Trophoblast cell (in vitro differentiated cells and primary cell): Measurements from ENCODE around the gene SYT1.

ENCODE experiments used
- DNase-seq, 2 donors: peaks; one replicate each; pipeline ENCODE4 v3.0.0-alpha.2; 2016
- H2AFZ ChIP-seq: 2 replicates; pipeline ENCODE4 v1.6.1; 2013; ENCODE audit warnings: low read length, moderate library complexity, mild to moderate bottlenecking; ENCODE audit not compliant: insufficient read depth, poor library complexity
- H2AK5ac ChIP-seq: 2 replicates; pipeline ENCODE4 v1.6.1; 2013; ENCODE audit warnings: mild to moderate bottlenecking, low read length
- H2BK120ac ChIP-seq: 2 replicates; pipeline ENCODE4 v1.6.1; 2013; ENCODE audit warnings: low read length, mild to moderate bottlenecking, moderate library complexity; ENCODE audit not compliant: insufficient read depth, poor library complexity
- H2BK12ac ChIP-seq: 2 replicates; pipeline ENCODE4 v1.6.1; 2013; ENCODE audit warnings: mild to moderate bottlenecking, low read length, moderate library complexity
- H2BK5ac ChIP-seq: 2 replicates; pipeline ENCODE4 v1.6.1; 2013; ENCODE audit warnings: low read length, low read depth, moderate library complexity, mild to moderate bottlenecking; ENCODE audit not compliant: poor library complexity
- H3K14ac ChIP-seq: 2 replicates; pipeline ENCODE4 v1.6.1; 2013; ENCODE audit warnings: mild to moderate bottlenecking, low read length
- H3K18ac ChIP-seq: 2 replicates; pipeline ENCODE4 v1.6.1; 2013; ENCODE audit warnings: mild to moderate bottlenecking, low read length
- H3K23ac ChIP-seq: 2 replicates; pipeline ENCODE4 v1.6.1; 2013; ENCODE audit warnings: low read length
- H3K27ac ChIP-seq: 2 replicates; pipeline ENCODE4 v1.5.1; 2013; ENCODE audit warnings: low read depth, mild to moderate bottlenecking, inconsistent platforms, low read length, moderate library complexity
- H3K27me3 ChIP-seq: 2 replicates; pipeline ENCODE4 v1.6.1; 2013; ENCODE audit warnings: inconsistent platforms, mild to moderate bottlenecking, low read length, moderate library complexity; ENCODE audit not compliant: insufficient read depth
- H3K36me3 ChIP-seq, 2 experiments: 1 replicate in 1 of 2; 2 replicates in 1 of 2; pipeline ENCODE4 v1.6.1; 2013; ENCODE audit warnings: low read length in 2 of 2, mild to moderate bottlenecking in 2 of 2, moderate library complexity in 1 of 2; ENCODE audit not compliant: insufficient read depth in 2 of 2, control insufficient read depth in 1 of 2
- H3K4ac ChIP-seq: 2 replicates; pipeline ENCODE4 v1.6.1; 2013; ENCODE audit warnings: low read depth, mild to moderate bottlenecking, low read length, moderate library complexity
- H3K4me1 ChIP-seq, 2 experiments: 1 replicate in 1 of 2; 2 replicates in 1 of 2; pipeline ENCODE4 v1.6.1; 2013; ENCODE audit warnings: low read length in 2 of 2, mild to moderate bottlenecking in 2 of 2, moderate library complexity in 1 of 2; ENCODE audit not compliant: insufficient read depth in 2 of 2, control insufficient read depth in 1 of 2
- H3K4me2 ChIP-seq: 2 replicates; pipeline ENCODE4 v1.6.1; 2013; ENCODE audit warnings: inconsistent platforms, mild to moderate bottlenecking, low read length, moderate library complexity
- H3K4me3 ChIP-seq: 2 replicates; pipeline ENCODE4 v1.5.1; 2013; ENCODE audit warnings: mild to moderate bottlenecking, low read depth, low read length, inconsistent platforms
- H3K79me1 ChIP-seq: one replicate; pipeline ENCODE4 v1.6.1; 2013; ENCODE audit warnings: low read length
- H3K79me2 ChIP-seq: 2 replicates; pipeline ENCODE4 v1.6.1; 2013; ENCODE audit warnings: low read length, mild to moderate bottlenecking; ENCODE audit not compliant: control insufficient read depth, insufficient read depth, poor library complexity
- H3K9ac ChIP-seq: 2 replicates; pipeline ENCODE4 v1.6.1; 2013; ENCODE audit warnings: mild to moderate bottlenecking, low read length
- H3K9me3 ChIP-seq: 2 replicates; pipeline ENCODE4 v1.6.1; 2013; ENCODE audit warnings: low read depth, mild to moderate bottlenecking, control low read depth, inconsistent platforms, low read length; ENCODE audit not compliant: insufficient read depth
- H4K12ac ChIP-seq: 2 replicates; pipeline ENCODE4 v1.6.1; 2013; ENCODE audit warnings: low read depth, mild to moderate bottlenecking, low read length, moderate library complexity
- H4K8ac ChIP-seq: 2 replicates; pipeline ENCODE4 v1.6.1; 2013; ENCODE audit warnings: low read depth, mild to moderate bottlenecking, low read length, moderate library complexity
- H4K91ac ChIP-seq: one replicate; pipeline ENCODE4 v1.6.1; 2013; ENCODE audit warnings: low read depth, mild to moderate bottlenecking, low read length, moderate library complexity
- WGBS: extraction: QIAGEN DNeasy Blood & Tissue Kit; methylation state at CpG from one replicate; pipeline ENCODE4 v1.1.7; 2013; ENCODE audit warnings: missing lambda C conversion rate; ENCODE audit not compliant: insufficient read length, insufficient coverage; ENCODE audit errors: extremely low coverage; 5-methylcytosine and 5-hydroxymethylcytosine counted together

SYT1 gene

DNA sequence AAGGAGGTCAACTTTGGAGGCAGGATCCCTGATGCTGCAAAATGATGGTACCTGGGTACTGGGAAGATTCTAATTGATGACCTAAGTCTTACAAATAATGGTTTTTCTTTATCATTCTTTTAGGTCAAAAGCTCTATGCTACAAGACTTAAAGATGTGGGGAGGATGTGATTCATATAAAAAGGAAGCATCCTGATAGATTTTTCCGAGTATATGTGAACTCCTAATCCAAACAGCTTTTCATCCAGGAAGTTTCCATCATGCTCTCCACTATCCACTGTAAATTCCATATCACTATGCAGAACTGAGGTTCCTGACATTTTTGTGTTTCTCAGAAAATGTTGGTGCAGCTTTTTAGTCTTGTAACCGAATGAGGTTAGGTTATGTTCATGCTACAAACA lies 533.0 kb downstream of the SYT1 start:
- H3K4me2 ChIP-seq = no peak overlapping the region
- H2BK12ac ChIP-seq = no peak overlapping the region
- H2AFZ ChIP-seq = no peak overlapping the region
- H3K9ac ChIP-seq = no peak overlapping the region
- H4K91ac ChIP-seq = no peak overlapping the region
- H4K12ac ChIP-seq = no peak overlapping the region
- H2BK120ac ChIP-seq = no peak overlapping the region
- H3K79me1 ChIP-seq = no peaks in the 10 kb centered on the region
- no peak overlapping the region for H3K14ac ChIP-seq
- no peaks in the 10 kb centered on the region for H3K9me3 ChIP-seq
- H3K27me3 ChIP-seq = no peaks in the 10 kb centered on the region
- no peak overlapping the region for H3K27ac ChIP-seq
- no peak overlapping the region for H2BK5ac ChIP-seq
- H3K18ac ChIP-seq = no peak overlapping the region
- H3K4ac ChIP-seq = no peak overlapping the region
- no peak overlapping the region for H2AK5ac ChIP-seq
- no peaks in the 10 kb centered on the region for H3K79me2 ChIP-seq
- no peak overlapping the region for H3K23ac ChIP-seq
- no peaks in the 10 kb centered on the region for H3K4me1 ChIP-seq
- H3K36me3 ChIP-seq = no peaks in the 10 kb centered on the region
- no CpG with 5 or more reads among the region's 2 CpGs for WGBS
- no peak overlapping the region for H4K8ac ChIP-seq
- no peak overlapping the region for H3K4me3 ChIP-seq
- DNase-seq = no peak

DNA sequence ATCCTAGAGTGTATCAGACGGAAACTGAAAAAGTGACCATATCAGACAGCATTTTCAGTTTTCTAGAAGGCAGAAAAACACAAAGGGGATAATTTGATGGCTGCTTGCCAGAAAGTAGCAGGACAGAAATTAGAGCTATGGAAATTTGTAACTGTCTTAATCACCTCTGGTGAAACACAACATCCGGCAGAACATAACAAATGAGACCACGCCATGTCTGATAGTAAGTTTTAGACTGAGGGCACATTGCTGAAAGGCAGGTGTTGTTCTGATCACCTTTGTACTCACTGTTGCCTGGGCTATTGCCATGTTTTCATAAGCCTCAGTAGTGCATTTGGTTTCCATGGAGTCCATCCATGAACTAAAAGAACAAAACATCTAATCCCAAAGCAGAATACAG lies 535.9 kb downstream of the SYT1 start:
- Histone ChIP-seq H3K9me3 (no peaks in the 10 kb centered on the region), H3K4me1 (no peaks in the 10 kb centered on the region), H4K12ac (no peak overlapping the region), H2BK120ac (no peak overlapping the region), H2AK5ac (no peak overlapping the region), H3K79me1 (no peaks in the 10 kb centered on the region), H3K27ac (no peak overlapping the region), H3K14ac (no peak overlapping the region), H2AFZ (no peak overlapping the region), H2BK12ac (no peak overlapping the region), H3K18ac (no peak overlapping the region), H3K23ac (no peak overlapping the region), H3K9ac (no peak overlapping the region), H3K79me2 (no peaks in the 10 kb centered on the region), H2BK5ac (no peak overlapping the region), H3K4me2 (no peak overlapping the region), H4K91ac (no peak overlapping the region), H3K27me3 (no peaks in the 10 kb centered on the region), H3K4ac (no peak overlapping the region), H3K4me3 (no peak overlapping the region), H3K36me3 (no peaks in the 10 kb centered on the region), H4K8ac (no peak overlapping the region)
- no peak for DNase-seq
- no CpG with 5 or more reads among the region's 3 CpGs for WGBS

DNA sequence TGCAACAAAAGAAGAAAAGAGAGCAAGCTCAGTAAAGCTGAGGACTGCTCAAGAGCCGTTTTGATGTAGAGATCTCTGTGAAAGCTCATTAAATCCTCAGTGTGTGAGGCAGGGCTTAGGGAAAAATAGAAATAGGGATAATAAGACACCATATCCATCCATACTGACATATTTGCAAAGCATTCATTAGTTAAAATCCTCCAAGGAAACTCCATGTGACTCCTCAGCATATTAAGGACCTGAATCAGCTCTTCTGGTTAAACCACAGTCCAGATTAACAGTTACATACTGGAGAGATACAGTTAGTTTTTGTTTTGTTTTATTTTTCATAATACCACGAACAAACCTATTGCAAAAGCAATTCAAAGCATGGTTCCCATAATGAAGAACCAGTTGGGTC lies 538.0 kb downstream of the SYT1 start:
- no peak overlapping the region for H4K8ac ChIP-seq
- no peaks in the 10 kb centered on the region for H3K79me2 ChIP-seq
- no peak overlapping the region for H3K23ac ChIP-seq
- H2AFZ ChIP-seq = no peak overlapping the region
- H3K9me3 ChIP-seq = no peaks in the 10 kb centered on the region
- H3K27ac ChIP-seq = no peak overlapping the region
- no peak overlapping the region for H3K9ac ChIP-seq
- no peak overlapping the region for H3K4ac ChIP-seq
- H2BK12ac ChIP-seq = no peak overlapping the region
- WGBS = no CpG with 5 or more reads among the region's 2 CpGs
- H3K79me1 ChIP-seq = no peaks in the 10 kb centered on the region
- H2BK5ac ChIP-seq = no peak overlapping the region
- H3K4me2 ChIP-seq = no peak overlapping the region
- H3K18ac ChIP-seq = no peak overlapping the region
- no peak overlapping the region for H4K12ac ChIP-seq
- H4K91ac ChIP-seq = no peak overlapping the region
- no peaks in the 10 kb centered on the region for H3K27me3 ChIP-seq
- no peak overlapping the region for H2AK5ac ChIP-seq
- no peaks in the 10 kb centered on the region for H3K36me3 ChIP-seq
- no peak overlapping the region for H2BK120ac ChIP-seq
- H3K4me3 ChIP-seq = no peak overlapping the region
- no peak for DNase-seq
- no peak overlapping the region for H3K14ac ChIP-seq
- no peaks in the 10 kb centered on the region for H3K4me1 ChIP-seq

DNA sequence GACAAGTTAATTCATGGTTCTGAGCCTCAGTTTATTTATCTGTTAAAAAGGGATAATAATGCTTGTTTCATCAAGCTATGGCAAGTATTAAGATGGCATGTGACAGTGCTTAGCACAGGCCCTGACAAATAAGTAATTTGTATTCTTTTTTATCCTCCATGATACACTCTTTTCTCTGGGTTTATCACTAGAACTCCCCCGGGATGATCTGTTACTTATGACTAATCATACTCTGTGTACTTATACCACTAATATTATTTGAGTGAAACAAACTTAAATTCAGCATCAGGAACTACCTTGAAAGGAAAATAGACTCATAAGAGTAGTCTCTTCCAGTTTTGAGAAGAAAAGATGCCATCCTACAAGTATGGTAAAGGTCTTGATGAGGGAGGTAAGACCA lies 542.4 kb downstream of the SYT1 start:
- Histone ChIP-seq H2BK12ac (peak overlapping the region; percentile 94), H2AFZ (no peak overlapping the region), H4K12ac (no peak overlapping the region), H3K23ac (no peak overlapping the region), H3K79me2 (peaks cover 3% of the 10 kb centered on the region), H3K9ac (no peak overlapping the region), H3K18ac (no peak overlapping the region), H3K27me3 (no peaks in the 10 kb centered on the region), H2BK120ac (no peak overlapping the region), H3K9me3 (no peaks in the 10 kb centered on the region), H3K4me2 (no peak overlapping the region), H2AK5ac (peak overlapping the region; percentile 94), H4K91ac (no peak overlapping the region), H3K27ac (no peak overlapping the region), H3K14ac (no peak overlapping the region), H4K8ac (no peak overlapping the region), H2BK5ac (no peak overlapping the region), H3K79me1 (peaks cover 13% of the 10 kb centered on the region), H3K4me1 (peaks cover 2 to 4% of the 10 kb centered on the region in 2 experiments), H3K4me3 (no peak overlapping the region), H3K36me3 (peaks cover 0 to under 1% of the 10 kb centered on the region in 2 experiments), H3K4ac (no peak overlapping the region)
- DNase-seq = no peak
- no CpG with 5 or more reads among the region's 1 CpG for WGBS
